ENCODE data around the gene TAS2R60.

TAS2R60 gene, protein sequence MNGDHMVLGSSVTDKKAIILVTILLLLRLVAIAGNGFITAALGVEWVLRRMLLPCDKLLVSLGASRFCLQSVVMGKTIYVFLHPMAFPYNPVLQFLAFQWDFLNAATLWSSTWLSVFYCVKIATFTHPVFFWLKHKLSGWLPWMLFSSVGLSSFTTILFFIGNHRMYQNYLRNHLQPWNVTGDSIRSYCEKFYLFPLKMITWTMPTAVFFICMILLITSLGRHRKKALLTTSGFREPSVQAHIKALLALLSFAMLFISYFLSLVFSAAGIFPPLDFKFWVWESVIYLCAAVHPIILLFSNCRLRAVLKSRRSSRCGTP

DNA sequence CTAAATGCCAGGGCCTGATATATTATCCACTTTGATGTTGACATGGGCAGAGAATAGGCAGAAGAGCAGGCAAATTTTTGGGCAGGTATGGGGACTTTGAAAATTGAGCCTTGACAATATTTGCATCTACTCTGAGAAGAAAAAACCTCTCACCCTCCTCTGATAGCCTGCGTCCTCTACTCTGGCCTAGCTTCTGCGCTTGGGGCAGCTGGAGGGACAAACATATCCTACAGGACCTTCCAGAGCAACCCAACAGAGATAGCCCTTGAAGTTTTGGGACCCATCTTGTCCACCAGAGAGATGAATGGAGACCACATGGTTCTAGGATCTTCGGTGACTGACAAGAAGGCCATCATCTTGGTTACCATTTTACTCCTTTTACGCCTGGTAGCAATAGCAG lies at the start of gene TAS2R60:
Gene TAS2R60 (plus strand): TSS at position 301 of the 400 bp plus-strand sequence. CDS start 0 bp downstream, at position 301.
- TF ChIP-seq, protein P1, sequence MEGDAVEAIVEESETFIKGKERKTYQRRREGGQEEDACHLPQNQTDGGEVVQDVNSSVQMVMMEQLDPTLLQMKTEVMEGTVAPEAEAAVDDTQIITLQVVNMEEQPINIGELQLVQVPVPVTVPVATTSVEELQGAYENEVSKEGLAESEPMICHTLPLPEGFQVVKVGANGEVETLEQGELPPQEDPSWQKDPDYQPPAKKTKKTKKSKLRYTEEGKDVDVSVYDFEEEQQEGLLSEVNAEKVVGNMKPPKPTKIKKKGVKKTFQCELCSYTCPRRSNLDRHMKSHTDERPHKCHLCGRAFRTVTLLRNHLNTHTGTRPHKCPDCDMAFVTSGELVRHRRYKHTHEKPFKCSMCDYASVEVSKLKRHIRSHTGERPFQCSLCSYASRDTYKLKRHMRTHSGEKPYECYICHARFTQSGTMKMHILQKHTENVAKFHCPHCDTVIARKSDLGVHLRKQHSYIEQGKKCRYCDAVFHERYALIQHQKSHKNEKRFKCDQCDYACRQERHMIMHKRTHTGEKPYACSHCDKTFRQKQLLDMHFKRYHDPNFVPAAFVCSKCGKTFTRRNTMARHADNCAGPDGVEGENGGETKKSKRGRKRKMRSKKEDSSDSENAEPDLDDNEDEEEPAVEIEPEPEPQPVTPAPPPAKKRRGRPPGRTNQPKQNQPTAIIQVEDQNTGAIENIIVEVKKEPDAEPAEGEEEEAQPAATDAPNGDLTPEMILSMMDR (IDR thresholded peaks at IDR 0.05; ENCODE audit: insufficient read depth, low read length, poor library complexity, severe bottlenecking), result no peak
- H3K4me3 ChIP-seq (replicated peaks; ENCODE audit: low read depth, low read length), result no peak within 1 kb of the TSS
- no peaks in the 10 kb centered on the region for H3K36me3 ChIP-seq (ENCODE audit: control insufficient read depth, insufficient read depth, low read length)
- H3K27me3 ChIP-seq (replicated peaks; ENCODE audit: control insufficient read depth, insufficient read depth, low read length), result no peaks in the 10 kb centered on the region
- no peak for DNase-seq (ENCODE audit: extremely low read depth, insufficient read length)

DNA sequence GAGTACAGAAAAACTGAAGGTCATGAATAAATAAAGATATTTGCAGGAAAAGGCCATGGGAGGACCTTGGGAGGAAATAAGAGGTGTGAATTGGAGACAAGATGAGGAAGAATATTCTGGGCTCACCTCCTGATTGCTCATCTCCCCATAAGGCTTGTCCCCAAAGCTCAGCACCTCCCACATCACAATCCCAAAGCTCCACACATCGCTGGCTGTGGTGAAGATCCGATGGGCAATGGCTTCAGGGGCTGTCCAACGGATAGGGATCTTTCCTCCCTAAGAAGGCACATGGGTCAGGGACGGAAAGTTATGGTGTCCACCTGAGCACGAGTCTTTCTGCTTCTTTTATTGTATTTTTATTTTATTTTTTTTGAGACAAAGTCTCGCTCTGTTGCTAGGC lies 49.2 kb upstream of the TAS2R60 start:
- Histone ChIP-seq H3K36me3 (ENCODE audit: control insufficient read depth, insufficient read depth, low read length) (peaks cover 18% of the 10 kb centered on the region), H3K4me3 (replicated peaks; ENCODE audit: low read depth, low read length) (no peak overlapping the region), H3K27me3 (replicated peaks; ENCODE audit: control insufficient read depth, insufficient read depth, low read length) (no peaks in the 10 kb centered on the region)
- TF ChIP-seq, protein P1 (IDR thresholded peaks at IDR 0.05; ENCODE audit: insufficient read depth, low read length, poor library complexity, severe bottlenecking), result no peak
- DNase-seq (ENCODE audit: extremely low read depth, insufficient read length), result no peak

DNA sequence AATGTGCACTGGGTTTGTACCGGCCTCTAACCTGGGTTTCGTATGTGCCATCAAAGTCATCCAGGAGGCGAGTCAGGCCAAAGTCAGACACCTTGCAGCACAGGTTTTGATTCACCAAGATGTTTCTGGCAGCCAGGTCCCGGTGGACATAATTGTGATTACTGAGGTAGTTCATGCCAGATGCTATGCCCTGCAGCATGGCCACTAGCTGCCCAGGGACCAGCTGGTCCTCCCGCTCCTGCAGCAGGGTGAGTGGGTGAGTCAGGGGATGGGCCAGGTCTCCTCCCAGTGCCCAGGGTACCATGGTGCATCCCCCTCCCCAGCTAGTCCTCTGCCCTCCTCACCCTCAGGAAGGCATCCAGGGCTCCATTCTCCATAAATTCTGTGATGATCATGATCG lies 48.5 kb upstream of the TAS2R60 start:
- H3K27me3 ChIP-seq (replicated peaks; ENCODE audit: control insufficient read depth, insufficient read depth, low read length), result no peaks in the 10 kb centered on the region
- TF ChIP-seq, protein P1 (IDR thresholded peaks at IDR 0.05; ENCODE audit: insufficient read depth, low read length, poor library complexity, severe bottlenecking), result no peak
- DNase-seq (ENCODE audit: extremely low read depth, insufficient read length), result no peak
- peaks cover 14% of the 10 kb centered on the region for H3K36me3 ChIP-seq (ENCODE audit: control insufficient read depth, insufficient read depth, low read length)
- no peak overlapping the region for H3K4me3 ChIP-seq (replicated peaks; ENCODE audit: low read depth, low read length)

DNA sequence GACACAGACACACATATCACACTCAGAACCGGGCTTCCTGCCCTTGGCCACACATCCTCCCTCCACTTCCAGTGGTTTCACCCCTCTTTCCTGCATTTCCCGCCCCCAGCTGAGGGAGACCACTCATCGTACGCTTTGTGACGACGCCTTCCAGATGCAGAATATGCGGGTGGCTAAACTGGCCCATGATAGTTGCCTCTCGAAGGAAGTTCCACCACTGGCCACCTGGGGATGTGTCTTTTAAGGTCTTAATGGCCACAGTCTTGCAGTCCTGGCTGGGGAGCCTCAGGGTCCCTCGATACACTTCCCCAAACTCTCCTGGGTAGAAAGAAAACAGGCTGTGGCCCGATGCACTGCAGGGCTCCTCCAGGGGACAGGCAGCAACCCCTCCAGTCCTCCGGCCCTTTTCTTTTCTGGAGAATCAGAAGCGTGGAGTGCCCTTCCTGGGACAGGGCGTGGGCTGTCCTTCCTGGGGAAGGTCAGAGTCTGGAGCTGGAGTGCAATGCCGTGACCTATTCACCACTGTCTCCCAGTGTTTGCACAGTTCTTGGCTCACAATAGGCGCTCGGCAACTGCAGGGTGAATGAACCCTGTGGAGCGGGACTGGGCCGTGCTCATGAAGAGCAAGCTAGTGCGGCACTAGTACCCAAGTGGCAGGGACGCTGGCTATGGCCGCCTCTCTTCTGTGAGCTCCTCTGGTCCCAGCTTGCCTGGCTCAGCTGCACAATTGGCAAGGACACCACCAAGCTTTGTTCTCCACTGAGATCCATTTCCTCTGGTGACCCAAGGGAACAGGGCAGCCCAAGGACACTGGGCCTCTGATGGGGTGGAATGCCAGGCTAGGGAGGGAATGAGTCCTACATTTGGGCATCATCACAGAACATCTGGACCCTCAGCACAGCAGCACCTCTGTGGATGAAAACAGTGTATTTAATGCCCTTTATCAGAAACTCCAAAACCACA lies 47.8 kb upstream of the TAS2R60 start:
- Histone ChIP-seq H3K36me3 (ENCODE audit: control insufficient read depth, insufficient read depth, low read length) (peaks cover 7% of the 10 kb centered on the region), H3K4me3 (replicated peaks; ENCODE audit: low read depth, low read length) (no peak overlapping the region), H3K27me3 (replicated peaks; ENCODE audit: control insufficient read depth, insufficient read depth, low read length) (no peaks in the 10 kb centered on the region; the same call in 1 of the 2 replicates)
- TF ChIP-seq, protein P1 (IDR thresholded peaks at IDR 0.05; ENCODE audit: insufficient read depth, low read length, poor library complexity, severe bottlenecking), result no peak
- DNase-seq (ENCODE audit: extremely low read depth, insufficient read length), result no peak

DNA sequence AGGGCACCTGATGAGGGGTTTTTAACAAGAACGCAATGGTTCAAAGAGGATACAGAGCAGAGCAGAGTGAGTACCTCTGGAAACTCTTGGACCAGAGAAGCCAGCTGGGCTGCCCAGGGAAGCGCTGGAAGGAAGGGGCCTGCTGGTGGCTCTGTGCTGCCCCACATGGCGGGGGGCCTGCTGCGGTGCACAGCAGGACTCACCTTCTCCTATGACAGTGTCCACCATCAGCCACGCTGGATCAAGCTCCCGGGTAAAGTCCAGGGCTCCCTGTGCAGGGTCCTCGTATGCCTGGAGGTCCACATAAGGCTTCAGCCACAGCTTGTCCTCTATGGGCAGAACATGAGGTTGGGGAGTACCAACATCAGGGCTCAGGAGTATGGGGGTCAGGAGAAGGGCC lies 47.1 kb upstream of the TAS2R60 start:
- TF ChIP-seq, protein P1 (IDR thresholded peaks at IDR 0.05; ENCODE audit: insufficient read depth, low read length, poor library complexity, severe bottlenecking), result no peak
- peaks cover 5% of the 10 kb centered on the region for H3K36me3 ChIP-seq (ENCODE audit: control insufficient read depth, insufficient read depth, low read length)
- H3K27me3 ChIP-seq (replicated peaks; ENCODE audit: control insufficient read depth, insufficient read depth, low read length), result no peaks in the 10 kb centered on the region; the same call in 1 of the 2 replicates
- no peak for DNase-seq (ENCODE audit: extremely low read depth, insufficient read length)
- no peak overlapping the region for H3K4me3 ChIP-seq (replicated peaks; ENCODE audit: low read depth, low read length)
